PFSK-1 (cell line): ENCODE data around the gene CSNK1G1. TPM values are rescaled to one million over a fixed set of nuclear protein-coding genes. Genes with fewer than 3 reads are reported as not detected.

ENCODE experiments used
- FOXP2 ChIP-seq: optimal IDR thresholded peaks from 2 replicates; pipeline ENCODE3; 2011; ENCODE audit warnings: borderline replicate concordance, control low read depth, inconsistent platforms; ENCODE audit not compliant: insufficient read depth; ENCODE audit errors: extremely low read length, extremely low read depth
- POLR2AphosphoS5 ChIP-seq: IDR thresholded peaks from 2 replicates; pipeline ENCODE4 v1.6.1; 2012; ENCODE audit warnings: low read depth, mild to moderate bottlenecking, control low read depth, low read length, moderate library complexity
- REST ChIP-seq, 2 experiments: IDR thresholded peaks; 2 replicates each; pipeline versions ENCODE4 v1.6.1 to v1.8.0; 2011 to 2012; ENCODE audit warnings: low read depth in 2 of 2, low read length in 2 of 2, control low read depth in 1 of 2, inconsistent platforms in 1 of 2, mild to moderate bottlenecking in 1 of 2, moderate library complexity in 1 of 2; ENCODE audit not compliant: insufficient read depth in 1 of 2
- SIN3A ChIP-seq: IDR thresholded peaks from 2 replicates; pipeline ENCODE4 v1.6.1; 2012; ENCODE audit warnings: mild to moderate bottlenecking, low read length, moderate library complexity, borderline replicate concordance; ENCODE audit not compliant: insufficient read depth
- TAF1 ChIP-seq: IDR thresholded peaks from 2 replicates; pipeline ENCODE4 v1.6.1; 2012; ENCODE audit warnings: low read length, control low read depth, borderline replicate concordance; ENCODE audit not compliant: insufficient read depth
- polyA plus RNA-seq: library from polyadenylated mRNA; unstranded; fragments of >200 nt; gene quantifications from one replicate; pipeline ENCODE4 v1.2.1, GENCODE V29; 2012; ENCODE audit warnings: low read depth, missing spikeins; ENCODE audit not compliant: insufficient read length

CSNK1G1 gene
- 8.1 TPM for polyA plus RNA-seq

GRCh38 chr15:64355944-64356709, at the start of gene CSNK1G1:
CSNK1G1 (minus strand) TSS chr15:64356173; CDS start chr15:64300499, 55,674 bp downstream.
- peak; percentile 80 for TF ChIP-seq POLR2AphosphoS5
- TF ChIP-seq TAF1: no peak; the same call in 1 of the 2 replicates
- peak; percentile 89; the same call in 1 of the 2 replicates for TF ChIP-seq SIN3A
- TF ChIP-seq FOXP2: peak; percentile 71
- no peak for TF ChIP-seq REST (IDR thresholded peaks at IDR 0.05; ENCODE audit: insufficient read depth in 1 of 2, low read depth in 2 of 2, low read length in 2 of 2)

DNA sequence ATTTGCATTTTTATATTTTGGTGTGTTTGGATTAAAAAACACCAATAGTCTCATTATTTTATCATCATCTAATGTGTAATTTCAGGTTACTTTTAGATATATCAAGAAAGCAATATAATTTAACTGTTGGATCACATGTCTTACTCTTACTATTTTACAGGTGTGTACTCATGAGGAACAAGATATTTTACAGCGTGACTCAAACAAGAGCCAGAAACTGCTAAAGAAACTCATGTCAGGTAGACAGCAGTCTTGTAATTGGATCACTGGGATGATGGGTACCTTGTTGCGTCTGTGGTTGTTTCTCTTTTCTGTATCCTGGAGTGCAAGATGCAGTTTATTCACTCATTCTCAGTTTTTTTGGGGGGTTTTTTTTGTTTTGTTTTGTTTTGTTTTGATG, 44.6 kb upstream of the CSNK1G1 start:
- TF ChIP-seq POLR2AphosphoS5 (no peak), REST (IDR thresholded peaks at IDR 0.05; ENCODE audit: insufficient read depth in 1 of 2, low read depth in 2 of 2, low read length in 2 of 2) (no peak), FOXP2 (no peak), TAF1 (no peak)

GRCh38 chr15:64398575-64398974, 42.6 kb upstream of the CSNK1G1 start:
- TF ChIP-seq TAF1 (no peak), POLR2AphosphoS5 (no peak), FOXP2 (no peak), REST (IDR thresholded peaks at IDR 0.05; ENCODE audit: insufficient read depth in 1 of 2, low read depth in 2 of 2, low read length in 2 of 2) (no peak), SIN3A (no peak)

DNA sequence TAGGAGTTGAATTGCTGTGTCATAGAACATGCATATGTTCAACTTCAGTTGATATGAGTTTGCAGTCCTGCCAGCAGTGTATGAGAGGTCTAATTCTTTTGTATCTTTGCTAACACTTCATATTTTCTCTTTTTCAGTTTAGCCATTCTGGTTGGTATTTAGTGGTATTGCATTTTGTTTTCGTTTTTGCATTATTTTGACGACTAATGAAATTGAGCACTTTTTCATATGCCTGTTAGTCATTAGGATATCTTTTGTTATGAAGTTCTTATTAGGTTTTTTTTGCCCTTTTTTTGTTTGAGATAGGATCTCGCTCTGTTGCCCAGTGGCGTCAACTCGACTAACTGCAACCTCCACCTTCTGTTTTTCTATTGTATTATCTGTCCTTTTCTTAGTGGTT, 40.8 kb upstream of the CSNK1G1 start:
- TF ChIP-seq FOXP2: no peak
- no peak for TF ChIP-seq REST (IDR thresholded peaks at IDR 0.05; ENCODE audit: insufficient read depth in 1 of 2, low read depth in 2 of 2, low read length in 2 of 2)
- TF ChIP-seq TAF1: no peak
- no peak for TF ChIP-seq SIN3A
- no peak for TF ChIP-seq POLR2AphosphoS5
